ENCODE measurements around the gene CLDN17.

Gene CLDN17

DNA sequence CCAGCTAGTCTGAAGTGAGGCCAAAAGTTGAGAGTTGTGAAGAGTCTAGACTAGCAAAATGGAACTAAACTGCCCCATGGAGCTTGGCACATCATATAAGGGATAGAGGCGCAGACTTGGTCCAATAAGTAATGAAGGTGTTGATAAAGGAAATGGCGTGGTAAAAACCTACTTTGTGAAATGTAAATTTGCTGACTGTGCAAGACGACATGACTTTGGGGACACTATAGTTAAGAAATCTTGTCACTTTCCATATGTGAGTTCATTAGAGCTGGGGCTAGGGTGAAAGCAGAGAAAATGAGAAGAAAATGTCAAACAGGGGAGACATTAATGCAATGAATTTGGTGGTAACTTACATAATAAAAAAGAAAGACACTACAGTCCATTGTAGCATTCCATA lies 50.1 kb downstream of the CLDN17 start:
- DNase-seq = no peak
